ENCODE measurements around the gene CKS2. TPM values are rescaled to one million over a fixed set of nuclear protein-coding genes. Genes with fewer than 3 reads are reported as not detected.

The CKS2 gene
- total and polyA plus RNA-seq, 2 of the 4 experiments (the other 2 are of a cell fraction), result 192 to 261 TPM

- Histone ChIP-seq H3K27me3 (ENCODE audit: control insufficient read depth, insufficient read depth, low read length) (no peaks in the 10 kb centered on the region), H3K56ac (ENCODE audit: extremely low read depth, insufficient read depth, low read length) (no peak overlapping the region), H3K23ac (ENCODE audit: low read depth, low read length) (no peak overlapping the region), H3K4me2 (ENCODE audit: low read depth, low read length) (peak overlapping the region; percentile 36; the same call in 1 of the 2 replicates), H4K20me1 (ENCODE audit: insufficient read depth, low read length) (no peaks in the 10 kb centered on the region), H3K9me3 (ENCODE audit: control insufficient read depth, insufficient read depth, low read length) (peaks cover 12% of the 10 kb centered on the region), H2BK15ac (ENCODE audit: low read depth, low read length) (no peak overlapping the region; the same call in 2 of the 3 replicates), H3K36me3 (ENCODE audit: control insufficient read depth, insufficient read depth, low read length) (no peaks in the 10 kb centered on the region), H3K4me1 (ENCODE audit: control insufficient read depth, insufficient read depth, low read length) (peaks cover 7% of the 10 kb centered on the region; the same call in 1 of the 2 replicates), H3K4ac (ENCODE audit: low read depth, low read length) (no peak overlapping the region), H4K91ac (ENCODE audit: insufficient read depth, low read depth, low read length) (no peak overlapping the region), H3K18ac (ENCODE audit: low read depth, low read length) (no peak overlapping the region), H4K5ac (ENCODE audit: low read depth, low read length) (peak overlapping the region; percentile 55; the same call in 1 of the 2 replicates), H2AFZ (replicated peaks; ENCODE audit: low read length, poor library complexity) (no peak overlapping the region), H3K79me1 (ENCODE audit: low read depth in 1 of 2, low read length in 2 of 2) (no peaks in the 10 kb centered on the region), H2AK9ac (replicated peaks; ENCODE audit: low read depth, low read length, poor library complexity) (no peak overlapping the region), H2BK5ac (ENCODE audit: low read depth, low read length, poor library complexity, severe bottlenecking) (peak overlapping the region; percentile 83), H2BK20ac (ENCODE audit: low read depth, low read length) (peak overlapping the region; percentile 90; the same call in 1 of the 2 replicates), H3K14ac (replicated peaks; ENCODE audit: low read depth, low read length) (no peak overlapping the region), H4K8ac (ENCODE audit: low read depth in 2 of 2, low read length in 2 of 2) (peak overlapping the region in 1 of 2 experiments; percentile 63; a peak in 1 of 4 replicates), H3K27ac (ENCODE audit: insufficient read depth, low read length) (peak overlapping the region; percentile 55; the same call in 1 of the 2 replicates), H3K9ac (ENCODE audit: low read depth, low read length) (no peak overlapping the region), H2AK5ac (ENCODE audit: low read depth, low read length) (no peak overlapping the region), H3K9me1 (ENCODE audit: insufficient read depth, low read length) (no peaks in the 10 kb centered on the region), H3K4me3 (ENCODE audit: insufficient read depth, low read depth, low read length) (no peak overlapping the region), H2BK120ac (ENCODE audit: low read depth, low read length) (peak overlapping the region; percentile 77)
- CTCF ChIA-PET, result no interaction called here
- peak; percentile 99 for DNase-seq
- ATAC-seq (ENCODE audit: low read depth), result peak; percentile 93
- BruUV-seq (replicated peaks), result no TSS peak
- intact Hi-C loops (cut with micrococcal nuclease) (loop anchor here (5.0 to 10.0 kb wide), 2 partner anchors 253 to 680 kb away; no protein-coding TSS in a partner anchor), dilution Hi-C loops (cut with HindIII; ENCODE audit: low sequenced_read_pairs, unreplicated experiment) (no loop called here), in situ Hi-C loops (cut with MboI; ENCODE audit: low sequenced_read_pairs) (loop anchor here (10.0 kb wide), 1 partner anchor 680 kb away; no protein-coding TSS in a partner anchor)
- no CpG with 5 or more reads among the region's 5 CpGs for whole genome bisulfite sequencing, 2 experiments (ENCODE audit: extremely low coverage in 2 of 2, insufficient read length in 1 of 2)
- POLR2A ChIA-PET (ENCODE audit: unreplicated experiment), result no interaction called here
- peak; percentile 94 for TF ChIP-seq CEBPB (IDR thresholded peaks at IDR 0.05; ENCODE audit: low read depth, low read length)
- 0 out of 2 replicates have a peak, but pooled peaks have one; percentile 28 for TF ChIP-seq POLR2A (IDR thresholded peaks at IDR 0.05; ENCODE audit: low read depth, low read length)
- 0 out of 2 replicates have a peak, but pooled peaks have one; percentile 14 for TF ChIP-seq RAD21 (IDR thresholded peaks at IDR 0.05; ENCODE audit: low read length)
- TF ChIP-seq SMC3 (IDR thresholded peaks at IDR 0.05; ENCODE audit: low read depth, low read length), result no peak; the same call in 1 of the 2 replicates
- TF ChIP-seq RFX5 (IDR thresholded peaks at IDR 0.05; ENCODE audit: low read depth, low read length), result no peak
- TF ChIP-seq MAFK (IDR thresholded peaks at IDR 0.05; ENCODE audit: low read depth, low read length), result no peak
- TF ChIP-seq FOS (IDR thresholded peaks at IDR 0.05; ENCODE audit: low read depth, low read length), result peak; percentile 87
- peak; percentile 77 for TF ChIP-seq BHLHE40 (IDR thresholded peaks at IDR 0.05; ENCODE audit: low read depth, low read length)
- peak; percentile 17; the same call in 1 of the 2 replicates for TF ChIP-seq NFE2L2 (IDR thresholded peaks at IDR 0.05; ENCODE audit: low read depth, low read length)
- TF ChIP-seq MXI1 (IDR thresholded peaks at IDR 0.05; ENCODE audit: borderline replicate concordance, low read depth, low read length), result peak; percentile 82; the same call in 1 of the 2 replicates
- TF ChIP-seq MAZ (IDR thresholded peaks at IDR 0.05; ENCODE audit: borderline replicate concordance, low read depth, low read length), result peak; percentile 16; the same call in 1 of the 2 replicates
Observed at GRCh38 chr9:89274838-89275237, 36.2 kb upstream of the CKS2 start.

All from IMR-90 (cell line).